GM12878 (cell line): ENCODE measurements around the gene UCKL1. TPM values are rescaled to one million over a fixed set of nuclear protein-coding genes. Genes with fewer than 3 reads are reported as not detected.

Experiments
- ATAC-seq: fragments of 200-7000 bp; cut with Tn5 transposase; 3 replicates; pipeline ENCODE4 v1.9.1; 2020; ENCODE audit warnings: mild to moderate bottlenecking, moderate library complexity
- BruUV-seq: library from RNA; stranded (reverse); fragments of 400-500 nt; replicated peaks from 2 replicates; lab custom pipeline; 2021; lab: Mats Ljungman, UMichigan
- CTCF ChIA-PET: fragments of 300-600 bp; sonication (Branson Sonifier 250); formaldehyde crosslinking; extraction: SDS; loops from one replicate; lab custom pipeline; 2021; ENCODE audit warnings: inconsistent platforms; lab: Yijun Ruan, JAX
- POLR2A ChIA-PET: fragments of 350-600 bp; formaldehyde crosslinking; extraction: SDS; loops from one replicate; lab custom pipeline; 2021; ENCODE audit warnings: inconsistent platforms; lab: Charles Lee
- RAD21 ChIA-PET: fragments of 300-600 bp; sonication (Branson Sonifier 250); formaldehyde crosslinking; loops from one replicate; lab custom pipeline; 2023; ENCODE audit warnings: antibody characterized with exemption; ENCODE audit not compliant: unreplicated experiment; lab: Charles Lee
- SMC1A ChIA-PET: fragments of 300-600 bp; sonication (Branson Sonifier 250); formaldehyde crosslinking; loops from one replicate; lab custom pipeline; 2023; ENCODE audit not compliant: unreplicated experiment, uncharacterized antibody; lab: Charles Lee
- DNase-seq: peaks from one replicate; pipeline ENCODE4 v3.0.0-alpha.2; 2011; ENCODE audit warnings: low read depth, low spot score
- FAIRE-seq: peaks from 3 replicates; lab custom pipeline; 2011; peaks lifted over from hg19 to GRCh38; lab: Jason Lieb, UNC
- H2AFZ ChIP-seq: 2 replicates; pipeline ENCODE4 v1.6.0; 2011; ENCODE audit warnings: low read depth, low read length, control low read depth; ENCODE audit not compliant: control insufficient read depth
- H3K27ac ChIP-seq: 2 replicates; pipeline ENCODE4 v1.5.1; 2011; ENCODE audit warnings: control low read depth; ENCODE audit not compliant: control insufficient read depth, insufficient read depth
- H3K27me3 ChIP-seq, 2 experiments: replicated peaks in 1 of 2; 2 replicates each; pipeline versions ENCODE4 v1.6.0 to v1.6.1; 2011; ENCODE audit warnings: low read length in 1 of 2; ENCODE audit not compliant: control insufficient read depth in 2 of 2, insufficient read depth in 2 of 2
- H3K36me3 ChIP-seq, 2 experiments: 2 replicates each; pipeline ENCODE4 v1.5.1; 2011; ENCODE audit warnings: low read length in 1 of 2; ENCODE audit not compliant: control insufficient read depth in 2 of 2, insufficient read depth in 2 of 2
- H3K4me1 ChIP-seq: 2 replicates; pipeline ENCODE4 v1.6.1; 2011; ENCODE audit warnings: mild to moderate bottlenecking, low read length, moderate library complexity, mixed read lengths; ENCODE audit not compliant: control insufficient read depth, insufficient read depth
- H3K4me2 ChIP-seq: 2 replicates; pipeline ENCODE4 v1.6.0; 2011; ENCODE audit warnings: control low read depth; ENCODE audit not compliant: control insufficient read depth, insufficient read depth
- H3K4me3 ChIP-seq: fragments of 200-600 bp; sonication (generic); 2 replicates; pipeline ENCODE4 v1.5.1; 2016
- H3K79me2 ChIP-seq: 2 replicates; pipeline ENCODE4 v1.6.0; 2011; ENCODE audit warnings: low read length; ENCODE audit not compliant: control insufficient read depth, insufficient read depth
- H3K9ac ChIP-seq: 2 replicates; pipeline ENCODE4 v1.8.0; 2011; ENCODE audit warnings: low read length, control low read depth, mixed read lengths; ENCODE audit not compliant: control insufficient read depth, insufficient read depth
- H3K9me3 ChIP-seq: replicated peaks from 3 replicates; pipeline ENCODE4 v1.5.1; 2011; ENCODE audit warnings: mild to moderate bottlenecking, low read length; ENCODE audit not compliant: control insufficient read depth, insufficient read depth
- H4K20me1 ChIP-seq: 2 replicates; pipeline ENCODE4 v1.6.0; 2011; ENCODE audit not compliant: control insufficient read depth, insufficient read depth
- BHLHE40 ChIP-seq, 2 experiments: fragments of 450-650 bp in 1 of 2; IDR thresholded peaks; 2 replicates each; pipeline ENCODE4 v1.6.1; 2011 to 2017; ENCODE audit warnings: low read depth in 2 of 2, borderline replicate concordance in 1 of 2, improper control_type of control experiment in 1 of 2, low read length in 1 of 2, mild to moderate bottlenecking in 1 of 2
- EZH2 ChIP-seq: IDR thresholded peaks from 2 replicates; pipeline ENCODE4 v1.6.1; 2012; ENCODE audit warnings: low read depth, mild to moderate bottlenecking, control low read depth, inconsistent platforms, low read length, borderline replicate concordance; ENCODE audit not compliant: control insufficient read depth
- MEF2B ChIP-seq: fragments of 450-650 bp; IDR thresholded peaks from 2 replicates; pipeline ENCODE4 v1.6.1; 2018; ENCODE audit warnings: mild to moderate bottlenecking, moderate library complexity; ENCODE audit not compliant: partially characterized antibody, poor library complexity, severe bottlenecking
- SPI1 ChIP-seq: IDR thresholded peaks from 2 replicates; pipeline ENCODE4 v1.6.1; 2011; ENCODE audit warnings: low read depth, mild to moderate bottlenecking, low read length, moderate library complexity, borderline replicate concordance; ENCODE audit not compliant: insufficient read depth
- SUZ12 ChIP-seq: fragments of 200-600 bp; sonication (generic); IDR thresholded peaks from one replicate; pipeline ENCODE4 v1.6.1; 2018; ENCODE audit warnings: antibody characterized with exemption, mild to moderate bottlenecking; ENCODE audit not compliant: unreplicated experiment
- TCF7 ChIP-seq: IDR thresholded peaks from 2 replicates; pipeline ENCODE4 v1.6.1; 2014; ENCODE audit warnings: antibody characterized with exemption, borderline replicate concordance
- WGBS: methylation state at CpG from one replicate; pipeline ENCODE4 v1.1.6; 2016; ENCODE audit warnings: low lambda C conversion rate; ENCODE audit not compliant: insufficient replicate concordance, insufficient coverage; ENCODE audit errors: missing lambda C conversion rate; 5-methylcytosine and 5-hydroxymethylcytosine counted together
- in situ Hi-C: fragments of 300-500 bp; cut with MboI; formaldehyde crosslinking; loops from 9 replicates; pipeline ENCODE4 v1.14.3; 2018; ENCODE audit warnings: mixed read lengths
- intact Hi-C: fragments of 100-400 bp; cut with micrococcal nuclease; formaldehyde crosslinking; loops from one replicate; pipeline ENCODE4 v1.14.2; 2022; ENCODE audit not compliant: unreplicated experiment
- polyA plus RNA-seq, 11 experiments: library from polyadenylated mRNA; depleted of rRNA in 4 of 11; unstranded in 6 of 11; stranded (reverse) in 5 of 11; fragments of >200 nt; fragmentation: Nextera tagmentation in 4 of 11; fragmentation: Illumina TruSeq in 1 of 11; extraction: Ambion mirVana in 4 of 11; extraction: Trizol in 1 of 11; gene quantifications; 1 replicate in 1 of 11; 2 replicates in 10 of 11; pipeline versions ENCODE4 v1.2.1 to v1.2.3, GENCODE V29; 2011 to 2016; ENCODE audit warnings: inconsistent platforms in 2 of 11, missing spikeins in 2 of 11, low read depth in 1 of 11
- total RNA-seq, 4 experiments: library from RNA; depleted of rRNA in 3 of 4; stranded (reverse); fragments of >200 nt in 3 of 4; fragmentation: Illumina TruSeq in 1 of 4; extraction: Trizol in 1 of 4; gene quantifications; 2 replicates each; pipeline versions ENCODE4 v1.2.1 to v1.2.3, GENCODE V29; 2013 to 2021
- TF ChIP-seq, protein P1 (sequence below): fragments of 450-650 bp; formaldehyde crosslinking; IDR thresholded peaks from 2 replicates; pipeline ENCODE4 v1.4.0; 2020; ENCODE audit warnings: mild to moderate bottlenecking, moderate library complexity
- TF ChIP-seq, protein P2 (sequence below): fragments of 150-350 bp; IDR thresholded peaks from 2 replicates; pipeline ENCODE4 v1.6.1; 2014; ENCODE audit warnings: mild to moderate bottlenecking, low read depth, low read length

UCKL1 gene
- total and polyA plus RNA-seq, 10 of the 15 experiments (the other 5 are each of a cell fraction or from before 2014, with no cell fraction given): 2.4 to 36.3 (median 24.8) TPM

DNA sequence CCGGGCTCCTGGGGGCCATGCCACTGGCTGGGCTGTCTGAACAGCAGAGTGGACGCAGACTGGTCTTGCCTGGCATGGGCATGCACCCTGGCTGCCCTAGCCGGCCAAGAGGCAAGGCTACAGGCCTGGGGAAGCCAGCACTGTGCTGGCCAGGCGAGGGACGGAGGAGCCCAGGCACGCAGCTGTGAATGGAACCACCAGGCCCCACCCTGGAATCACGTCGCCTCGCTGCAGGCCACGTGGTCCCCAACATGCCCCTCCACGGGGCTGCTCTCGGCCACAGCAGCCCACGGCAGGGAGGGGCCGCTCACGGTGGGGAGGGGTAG, 4.0 kb downstream of the UCKL1 start:
- no peak for ATAC-seq
- Histone ChIP-seq H3K4me3 (no peak overlapping the region), H3K4me2 (peak overlapping the region; percentile 44; the same call in 1 of the 2 replicates), H3K9me3 (no peaks in the 10 kb centered on the region), H3K36me3 (no peaks in the 10 kb centered on the region; a peak in 2 of 4 replicates), H3K9ac (no peak overlapping the region), H3K4me1 (peaks cover 28% of the 10 kb centered on the region), H3K27me3 (no peaks in the 10 kb centered on the region), H2AFZ (no peak overlapping the region), H3K27ac (no peak overlapping the region), H3K79me2 (peaks cover 55% of the 10 kb centered on the region), H4K20me1 (peaks cover 7% of the 10 kb centered on the region)
- ChIA-PET RAD21 (no interaction called here), SMC1A (no interaction called here), CTCF (no interaction called here), POLR2A (no interaction called here)
- intact Hi-C loops: no loop called here
- no TSS peak for BruUV-seq
- TF ChIP-seq TCF7: no peak
- in situ Hi-C loops: no loop called here
- DNase-seq: no peak
- FAIRE-seq: no peak
- WGBS: 86% methylated on average over 15 of the region's 15 CpGs

DNA sequence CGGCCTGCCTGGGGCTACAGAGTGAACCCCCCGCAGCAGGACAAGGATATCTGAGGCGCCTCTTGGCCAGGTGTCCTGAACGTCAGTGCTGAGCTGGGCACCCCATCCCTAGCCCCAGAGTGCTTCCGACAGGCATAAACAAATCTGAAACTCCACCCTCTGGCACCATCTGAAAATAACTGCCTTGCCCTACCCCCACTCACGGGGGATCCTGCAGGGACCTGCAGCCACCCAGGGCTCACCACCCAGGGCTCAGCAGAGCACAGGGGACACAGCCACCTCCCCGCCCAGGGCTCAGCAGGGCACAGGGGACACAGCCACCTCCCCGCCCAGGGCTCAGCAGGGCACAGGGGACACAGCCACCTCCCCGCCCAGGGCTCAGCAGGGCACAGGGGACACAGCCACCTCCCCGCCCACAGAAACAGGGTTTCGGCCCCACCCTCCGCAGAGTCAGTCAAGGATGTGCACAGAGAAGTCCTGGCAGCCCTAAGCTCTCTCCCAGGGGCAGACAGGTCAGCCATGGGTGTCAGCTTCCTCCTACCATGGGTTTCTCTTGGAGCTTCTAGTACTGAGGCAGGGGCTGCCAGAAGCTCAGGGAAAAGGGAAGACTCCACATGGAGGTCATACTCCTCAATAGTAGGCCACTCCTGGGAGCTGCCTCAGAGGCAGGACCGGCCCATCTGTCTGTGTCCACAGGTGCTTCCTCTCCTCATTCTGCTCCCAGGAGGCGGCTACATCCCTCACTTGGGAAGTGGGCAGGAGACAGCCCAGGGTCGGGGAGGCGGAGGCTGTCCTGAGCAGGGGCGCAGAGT, 4.6 kb downstream of the UCKL1 start:
- in situ Hi-C loops (no loop called here), intact Hi-C loops (no loop called here)
- ChIA-PET CTCF (no interaction called here), POLR2A (interaction anchor here (0.5 kb wide), 1 partner anchor 298 kb away, joined by 3 read pairs; the partner anchor contains the start of gene STMN3), RAD21 (no interaction called here), SMC1A (no interaction called here)
- H3K4me3 ChIP-seq: no peak overlapping the region
- H3K9ac ChIP-seq: no peak overlapping the region
- peaks cover 55% of the 10 kb centered on the region for H3K79me2 ChIP-seq
- no peak for TF ChIP-seq BHLHE40 (IDR thresholded peaks at IDR 0.05; ENCODE audit: borderline replicate concordance in 1 of 2, low read depth in 2 of 2, low read length in 1 of 2)
- TF ChIP-seq EZH2: no peak
- no peak for TF ChIP-seq MEF2B
- TF ChIP-seq SUZ12: no peak
- TF ChIP-seq, protein P1, sequence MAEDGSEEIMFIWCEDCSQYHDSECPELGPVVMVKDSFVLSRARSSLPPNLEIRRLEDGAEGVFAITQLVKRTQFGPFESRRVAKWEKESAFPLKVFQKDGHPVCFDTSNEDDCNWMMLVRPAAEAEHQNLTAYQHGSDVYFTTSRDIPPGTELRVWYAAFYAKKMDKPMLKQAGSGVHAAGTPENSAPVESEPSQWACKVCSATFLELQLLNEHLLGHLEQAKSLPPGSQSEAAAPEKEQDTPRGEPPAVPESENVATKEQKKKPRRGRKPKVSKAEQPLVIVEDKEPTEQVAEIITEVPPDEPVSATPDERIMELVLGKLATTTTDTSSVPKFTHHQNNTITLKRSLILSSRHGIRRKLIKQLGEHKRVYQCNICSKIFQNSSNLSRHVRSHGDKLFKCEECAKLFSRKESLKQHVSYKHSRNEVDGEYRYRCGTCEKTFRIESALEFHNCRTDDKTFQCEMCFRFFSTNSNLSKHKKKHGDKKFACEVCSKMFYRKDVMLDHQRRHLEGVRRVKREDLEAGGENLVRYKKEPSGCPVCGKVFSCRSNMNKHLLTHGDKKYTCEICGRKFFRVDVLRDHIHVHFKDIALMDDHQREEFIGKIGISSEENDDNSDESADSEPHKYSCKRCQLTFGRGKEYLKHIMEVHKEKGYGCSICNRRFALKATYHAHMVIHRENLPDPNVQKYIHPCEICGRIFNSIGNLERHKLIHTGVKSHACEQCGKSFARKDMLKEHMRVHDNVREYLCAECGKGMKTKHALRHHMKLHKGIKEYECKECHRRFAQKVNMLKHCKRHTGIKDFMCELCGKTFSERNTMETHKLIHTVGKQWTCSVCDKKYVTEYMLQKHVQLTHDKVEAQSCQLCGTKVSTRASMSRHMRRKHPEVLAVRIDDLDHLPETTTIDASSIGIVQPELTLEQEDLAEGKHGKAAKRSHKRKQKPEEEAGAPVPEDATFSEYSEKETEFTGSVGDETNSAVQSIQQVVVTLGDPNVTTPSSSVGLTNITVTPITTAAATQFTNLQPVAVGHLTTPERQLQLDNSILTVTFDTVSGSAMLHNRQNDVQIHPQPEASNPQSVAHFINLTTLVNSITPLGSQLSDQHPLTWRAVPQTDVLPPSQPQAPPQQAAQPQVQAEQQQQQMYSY: no peak
- TF ChIP-seq, protein P2, sequence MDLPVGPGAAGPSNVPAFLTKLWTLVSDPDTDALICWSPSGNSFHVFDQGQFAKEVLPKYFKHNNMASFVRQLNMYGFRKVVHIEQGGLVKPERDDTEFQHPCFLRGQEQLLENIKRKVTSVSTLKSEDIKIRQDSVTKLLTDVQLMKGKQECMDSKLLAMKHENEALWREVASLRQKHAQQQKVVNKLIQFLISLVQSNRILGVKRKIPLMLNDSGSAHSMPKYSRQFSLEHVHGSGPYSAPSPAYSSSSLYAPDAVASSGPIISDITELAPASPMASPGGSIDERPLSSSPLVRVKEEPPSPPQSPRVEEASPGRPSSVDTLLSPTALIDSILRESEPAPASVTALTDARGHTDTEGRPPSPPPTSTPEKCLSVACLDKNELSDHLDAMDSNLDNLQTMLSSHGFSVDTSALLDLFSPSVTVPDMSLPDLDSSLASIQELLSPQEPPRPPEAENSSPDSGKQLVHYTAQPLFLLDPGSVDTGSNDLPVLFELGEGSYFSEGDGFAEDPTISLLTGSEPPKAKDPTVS: no peak
- TF ChIP-seq SPI1: no peak
- BruUV-seq: no TSS peak
- peak overlapping the region; percentile 44 for H3K4me2 ChIP-seq
- no peak for DNase-seq
- H3K4me1 ChIP-seq: peaks cover 28% of the 10 kb centered on the region
- H4K20me1 ChIP-seq: peaks cover 7% of the 10 kb centered on the region
- 32% methylated on average over 17 of the region's 17 CpGs for WGBS
- peak; percentile 4; the same call in 1 of the 3 replicates for ATAC-seq
- no peak for FAIRE-seq
- no peak overlapping the region for H2AFZ ChIP-seq
- H3K36me3 ChIP-seq: no peaks in the 10 kb centered on the region; a peak in 2 of 4 replicates
- H3K9me3 ChIP-seq: no peaks in the 10 kb centered on the region
- H3K27ac ChIP-seq: no peak overlapping the region
- H3K27me3 ChIP-seq: no peaks in the 10 kb centered on the region
